GM19438 (cell line): ENCODE data around the gene CD27.
"Not testable (repeated sequence)": the region's sequence is repeated elsewhere in the genome, so short reads cannot be mapped to it uniquely, and the experiment has no call there.

Experiments
- ATAC-seq: cut with Tn5 transposase; IDR thresholded peaks from one replicate; pipeline ENCODE4 v1.9.1; 2021; ENCODE audit warnings: low read depth; ENCODE audit not compliant: unreplicated experiment

CD27 gene

GRCh38 chr12:6477601-6478377, 33.0 kb downstream of the CD27 start:
- not testable (repeated sequence) for ATAC-seq

GRCh38 chr12:6478416-6478815, 33.7 kb downstream of the CD27 start:
- no peak for ATAC-seq

GRCh38 chr12:6488240-6488639, 43.5 kb downstream of the CD27 start:
- ATAC-seq, result no peak

- no peak for ATAC-seq
These were observed 44.7 kb downstream of the CD27 start for GRCh38 chr12:6489449-6489848.

GRCh38 chr12:6490673-6491072, 45.9 kb downstream of the CD27 start:
- ATAC-seq, result not testable (repeated sequence)

GRCh38 chr12:6492838-6493496, 48.2 kb downstream of the CD27 start, which contains the start of gene MRPL51:
Gene MRPL51 (minus strand): TSS chr12:6493262. CDS start chr12:6493136, 126 bp downstream.
- peak; percentile 66 for ATAC-seq

GRCh38 chr12:6493497-6494257, 48.9 kb downstream of the CD27 start, which contains the start of gene NCAPD2:
Gene NCAPD2 (plus strand): TSS chr12:6494102. CDS start chr12:6495099, 997 bp downstream.
- ATAC-seq, result peak; percentile 91

GRCh38 chr12:6494258-6494743, 49.5 kb downstream of the CD27 start:
- no peak for ATAC-seq

GRCh38 chr12:6494968-6495367, 50.2 kb downstream of the CD27 start:
- ATAC-seq, result no peak

- ATAC-seq, result not testable (repeated sequence)
These were observed 52.5 kb downstream of the CD27 start for GRCh38 chr12:6497291-6497690.

GRCh38 chr12:6500466-6500865, 55.7 kb downstream of the CD27 start:
- ATAC-seq, result no peak
